ENCODE measurements around the gene CREBRF.

CREBRF gene

DNA sequence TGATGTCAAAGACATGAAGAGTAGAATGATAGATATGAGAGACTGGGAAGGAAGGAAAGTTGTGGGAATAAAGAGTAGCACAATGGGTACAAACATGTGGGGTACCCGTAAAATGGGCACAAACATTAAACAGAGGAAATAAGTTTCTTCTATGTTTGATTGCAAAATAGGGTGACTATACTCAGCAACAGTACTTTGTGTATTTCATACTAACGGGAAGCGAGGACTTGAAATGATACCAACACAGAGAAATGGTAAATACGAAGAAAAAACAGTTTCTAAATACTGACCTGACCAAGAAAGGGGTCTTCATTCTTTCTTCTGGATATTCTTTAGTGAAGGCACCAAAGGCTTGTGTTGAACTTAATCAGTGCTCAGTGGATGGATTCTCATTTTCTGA is 41.5 kb upstream of the CREBRF start:
- Histone ChIP-seq H3K9me3 (replicated peaks; ENCODE audit: insufficient read depth, low read length) (no peaks in the 10 kb centered on the region), H3F3A (ENCODE audit: insufficient read depth, low read length) (no peaks in the 10 kb centered on the region), H3K4me2 (ENCODE audit: low read depth, low read length) (no peak overlapping the region), H3K9me2 (replicated peaks; ENCODE audit: insufficient read depth, low read length) (no peaks in the 10 kb centered on the region), H3K36me3 (replicated peaks; ENCODE audit: insufficient read depth, low read length) (no peaks in the 10 kb centered on the region), H3K4me3 (ENCODE audit: low read length) (no peak overlapping the region), H2AFZ (ENCODE audit: low read length) (no peak overlapping the region), H3K27me3 (replicated peaks; ENCODE audit: insufficient read depth, low read length) (no peaks in the 10 kb centered on the region), H3K9ac (ENCODE audit: low read length) (no peak overlapping the region), H3K79me2 (ENCODE audit: low read length) (peaks cover 96% of the 10 kb centered on the region), H3K4me1 (ENCODE audit: low read length) (no peaks in the 10 kb centered on the region; the same call in 1 of the 2 replicates), H4K20me1 (ENCODE audit: insufficient read depth, low read length) (peaks cover 15% of the 10 kb centered on the region; the same call in 1 of the 2 replicates), H3K27ac (ENCODE audit: low read length) (no peak overlapping the region)
- TF ChIP-seq, protein P1, sequence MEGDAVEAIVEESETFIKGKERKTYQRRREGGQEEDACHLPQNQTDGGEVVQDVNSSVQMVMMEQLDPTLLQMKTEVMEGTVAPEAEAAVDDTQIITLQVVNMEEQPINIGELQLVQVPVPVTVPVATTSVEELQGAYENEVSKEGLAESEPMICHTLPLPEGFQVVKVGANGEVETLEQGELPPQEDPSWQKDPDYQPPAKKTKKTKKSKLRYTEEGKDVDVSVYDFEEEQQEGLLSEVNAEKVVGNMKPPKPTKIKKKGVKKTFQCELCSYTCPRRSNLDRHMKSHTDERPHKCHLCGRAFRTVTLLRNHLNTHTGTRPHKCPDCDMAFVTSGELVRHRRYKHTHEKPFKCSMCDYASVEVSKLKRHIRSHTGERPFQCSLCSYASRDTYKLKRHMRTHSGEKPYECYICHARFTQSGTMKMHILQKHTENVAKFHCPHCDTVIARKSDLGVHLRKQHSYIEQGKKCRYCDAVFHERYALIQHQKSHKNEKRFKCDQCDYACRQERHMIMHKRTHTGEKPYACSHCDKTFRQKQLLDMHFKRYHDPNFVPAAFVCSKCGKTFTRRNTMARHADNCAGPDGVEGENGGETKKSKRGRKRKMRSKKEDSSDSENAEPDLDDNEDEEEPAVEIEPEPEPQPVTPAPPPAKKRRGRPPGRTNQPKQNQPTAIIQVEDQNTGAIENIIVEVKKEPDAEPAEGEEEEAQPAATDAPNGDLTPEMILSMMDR (IDR thresholded peaks at IDR 0.05; ENCODE audit: low read length), result no peak
- TF ChIP-seq EZH2phosphoT487 (IDR thresholded peaks at IDR 0.05; ENCODE audit: low read length), result no peak
- TF ChIP-seq EZH2 (optimal IDR thresholded peaks at IDR 0.05; ENCODE audit: low read depth, low read length), result no peak
- no peak for DNase-seq

- peaks cover 15% of the 10 kb centered on the region; the same call in 1 of the 2 replicates for H4K20me1 ChIP-seq (ENCODE audit: insufficient read depth, low read length)
- no peak overlapping the region for H3K27ac ChIP-seq (ENCODE audit: low read length)
- no peak overlapping the region for H2AFZ ChIP-seq (ENCODE audit: low read length)
- H3K9ac ChIP-seq (ENCODE audit: low read length), result no peak overlapping the region
- H3K27me3 ChIP-seq (replicated peaks; ENCODE audit: insufficient read depth, low read length), result no peaks in the 10 kb centered on the region
- H3K4me2 ChIP-seq (ENCODE audit: low read depth, low read length), result no peak overlapping the region
- H3K9me2 ChIP-seq (replicated peaks; ENCODE audit: insufficient read depth, low read length), result no peaks in the 10 kb centered on the region
- TF ChIP-seq EZH2phosphoT487 (IDR thresholded peaks at IDR 0.05; ENCODE audit: low read length) (no peak), EZH2 (optimal IDR thresholded peaks at IDR 0.05; ENCODE audit: low read depth, low read length) (no peak)
- TF ChIP-seq, protein P1 (IDR thresholded peaks at IDR 0.05; ENCODE audit: low read length), result no peak
- peaks cover 96% of the 10 kb centered on the region for H3K79me2 ChIP-seq (ENCODE audit: low read length)
- no peak for DNase-seq
- H3K4me1 ChIP-seq (ENCODE audit: low read length), result no peaks in the 10 kb centered on the region; the same call in 1 of the 2 replicates
- no peaks in the 10 kb centered on the region for H3F3A ChIP-seq (ENCODE audit: insufficient read depth, low read length)
- no peaks in the 10 kb centered on the region for H3K9me3 ChIP-seq (replicated peaks; ENCODE audit: insufficient read depth, low read length)
- no peak overlapping the region for H3K4me3 ChIP-seq (ENCODE audit: low read length)
- 0 out of 2 replicates have a peak, but pooled peaks cover 3% of the 10 kb centered on the region for H3K36me3 ChIP-seq (replicated peaks; ENCODE audit: insufficient read depth, low read length)
Observed at GRCh38 chr5:173015192-173015591, 41.0 kb upstream of the CREBRF start.

GRCh38 chr5:173015598-173016455 is 40.3 kb upstream of the CREBRF start:
- H4K20me1 ChIP-seq (ENCODE audit: insufficient read depth, low read length), result 0 out of 2 replicates have a peak, but pooled peaks cover 10% of the 10 kb centered on the region
- H3K9me2 ChIP-seq (replicated peaks; ENCODE audit: insufficient read depth, low read length), result no peaks in the 10 kb centered on the region
- TF ChIP-seq, protein P1 (IDR thresholded peaks at IDR 0.05; ENCODE audit: low read length), result no peak
- no peak for TF ChIP-seq EZH2phosphoT487 (IDR thresholded peaks at IDR 0.05; ENCODE audit: low read length)
- no peak for TF ChIP-seq EZH2 (optimal IDR thresholded peaks at IDR 0.05; ENCODE audit: low read depth, low read length)
- no peaks in the 10 kb centered on the region; the same call in 1 of the 2 replicates for H3K4me1 ChIP-seq (ENCODE audit: low read length)
- no peaks in the 10 kb centered on the region for H3K9me3 ChIP-seq (replicated peaks; ENCODE audit: insufficient read depth, low read length)
- H3K4me2 ChIP-seq (ENCODE audit: low read depth, low read length), result no peak overlapping the region
- H2AFZ ChIP-seq (ENCODE audit: low read length), result no peak overlapping the region
- peaks cover 8% of the 10 kb centered on the region; the same call in 1 of the 2 replicates for H3K36me3 ChIP-seq (replicated peaks; ENCODE audit: insufficient read depth, low read length)
- peaks cover 96% of the 10 kb centered on the region for H3K79me2 ChIP-seq (ENCODE audit: low read length)
- H3K27me3 ChIP-seq (replicated peaks; ENCODE audit: insufficient read depth, low read length), result no peaks in the 10 kb centered on the region
- H3K9ac ChIP-seq (ENCODE audit: low read length), result no peak overlapping the region
- no peak for DNase-seq
- H3F3A ChIP-seq (ENCODE audit: insufficient read depth, low read length), result no peaks in the 10 kb centered on the region
- H3K4me3 ChIP-seq (ENCODE audit: low read length), result no peak overlapping the region
- no peak overlapping the region for H3K27ac ChIP-seq (ENCODE audit: low read length)

All from MM.1S (cell line).